ENCODE measurements around the gene HEY2. TPM values are rescaled to one million over a fixed set of nuclear protein-coding genes. Genes with fewer than 3 reads are reported as not detected.

HEY2 gene
- total and polyA plus RNA-seq, 2 donors (not counting 3 experiments of a cell fraction or from before 2014, with no cell fraction given) = 0.07 TPM; not detected in 1

- H3K27me3 ChIP-seq (ENCODE audit: control insufficient read depth in 2 of 2, insufficient read depth in 2 of 2, low read length in 2 of 2) = peaks cover 39 to 43% of the 10 kb centered on the region in 2 experiments
- POLR2A ChIA-PET = no interaction called here
- no peak for FAIRE-seq
These were observed 5.8 kb upstream of the HEY2 start for GRCh38 chr6:125743604-125744003.

DNA sequence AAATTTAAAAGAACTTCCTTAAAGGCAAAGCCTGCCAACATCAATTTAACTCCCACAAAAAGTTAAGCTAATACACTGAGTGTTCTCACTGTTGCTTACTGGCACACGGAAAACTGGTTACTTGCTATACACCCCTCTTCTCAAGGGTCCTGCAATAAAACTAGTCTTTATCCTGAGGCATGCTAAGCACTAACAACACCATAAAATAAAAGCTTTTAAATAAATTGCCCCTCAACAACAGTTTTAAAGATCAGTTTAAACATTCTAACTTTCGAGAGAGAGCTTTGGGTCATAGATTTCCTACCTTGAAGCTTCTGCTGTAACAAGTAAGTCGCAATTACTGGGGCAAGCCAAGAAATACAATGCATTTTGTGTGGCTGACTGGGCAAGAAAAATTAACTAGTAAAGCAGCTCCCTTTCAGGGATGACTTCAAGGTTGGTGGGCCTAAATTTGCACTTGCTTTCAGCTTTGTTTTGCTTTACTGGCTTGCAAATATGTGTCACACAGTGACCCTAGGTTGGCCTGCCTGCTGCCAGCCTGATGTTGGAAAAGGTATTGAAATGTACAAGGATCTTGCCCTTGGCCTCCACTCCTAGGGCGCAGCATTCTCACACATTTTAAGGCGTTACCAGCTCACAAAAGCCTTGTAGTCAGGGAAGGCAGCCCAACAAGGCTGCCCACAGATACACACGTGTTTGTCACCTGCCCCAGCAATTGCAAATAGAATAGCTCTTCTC lies 4.0 kb upstream of the HEY2 start:
- dilution Hi-C loops (cut with MboI; ENCODE audit: extremely low pct_ligation_motif_present, low sequenced_read_pairs) = no loop called here
- H3K9me1 ChIP-seq (replicated peaks; ENCODE audit: control insufficient read depth, extremely low read depth, insufficient read depth, low read length) = no peaks in the 10 kb centered on the region
- DNase-seq (ENCODE audit: low read depth, low spot score) (no peak), FAIRE-seq (no peak)
- H4K20me1 ChIP-seq (replicated peaks; ENCODE audit: control insufficient read depth, extremely low read depth, insufficient read depth, low read length) = no peaks in the 10 kb centered on the region
- H3K4me1 ChIP-seq (ENCODE audit: control insufficient read depth, extremely low read depth, insufficient read depth, low read length) = peaks cover 34% of the 10 kb centered on the region
- intact Hi-C loops (cut with micrococcal nuclease) = loop anchor here (5.0 kb wide), 2 partner anchors 233 to 873 kb away; no protein-coding TSS in a partner anchor
- H3K4me2 ChIP-seq (ENCODE audit: insufficient read depth, low read length) = no peak overlapping the region
- ChIA-PET CTCF (interaction anchor here (0.7 to 1.5 kb wide), 6 partner anchors 9 to 435 kb away, joined by 3 to 11 read pairs (median 4); no protein-coding TSS in a partner anchor), POLR2A (no interaction called here)
- no peaks in the 10 kb centered on the region for H3K79me2 ChIP-seq (ENCODE audit: control insufficient read depth, insufficient read depth, low read length)
- no peak overlapping the region for H3K9ac ChIP-seq (replicated peaks; ENCODE audit: extremely low read depth, insufficient read depth, low read length)
- no peak overlapping the region for H3K27ac ChIP-seq (ENCODE audit: insufficient read depth, low read depth, low read length)
- BruUV-seq (replicated peaks) = no TSS peak
- H3K27me3 ChIP-seq (ENCODE audit: control insufficient read depth in 2 of 2, insufficient read depth in 2 of 2, low read length in 2 of 2) = peaks cover 53 to 56% of the 10 kb centered on the region in 2 experiments
- TF ChIP-seq POLR2A (IDR thresholded peaks at IDR 0.05; ENCODE audit: low read depth, low read length) (no peak), GATA2 (IDR thresholded peaks at IDR 0.05; ENCODE audit: insufficient read depth, insufficient read length, low read depth, low read length) (no peak), JUN (IDR thresholded peaks at IDR 0.05; ENCODE audit: borderline replicate concordance, insufficient read depth, insufficient read length, low read depth) (no peak), EZH2 (IDR thresholded peaks at IDR 0.05; ENCODE audit: borderline replicate concordance, low read depth, low read length, severe bottlenecking) (no peak), MYC (IDR thresholded peaks at IDR 0.05; ENCODE audit: low read depth, low read length) (no peak), CTCF (IDR thresholded peaks at IDR 0.05; ENCODE audit: extremely low read depth in 1 of 2, insufficient read depth in 1 of 2, low read depth in 1 of 2, low read length in 2 of 2) (no peak), FOS (IDR thresholded peaks at IDR 0.05; ENCODE audit: borderline replicate concordance, insufficient read depth, low read length) (no peak), POLR2AphosphoS5 (IDR thresholded peaks at IDR 0.05; ENCODE audit: insufficient read depth, low read depth, low read length) (no peak)
- TF ChIP-seq, protein P1, sequence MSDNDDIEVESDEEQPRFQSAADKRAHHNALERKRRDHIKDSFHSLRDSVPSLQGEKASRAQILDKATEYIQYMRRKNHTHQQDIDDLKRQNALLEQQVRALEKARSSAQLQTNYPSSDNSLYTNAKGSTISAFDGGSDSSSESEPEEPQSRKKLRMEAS (IDR thresholded peaks at IDR 0.05; ENCODE audit: insufficient read depth, insufficient read length) = no peak
- H3K4me3 ChIP-seq (replicated peaks in 1 of 3; ENCODE audit: insufficient read depth in 1 of 3, low read depth in 1 of 3, low read length in 3 of 3) = no peak overlapping the region
- H3K9me3 ChIP-seq (replicated peaks; ENCODE audit: control insufficient read depth, insufficient read depth, low read length) = no peaks in the 10 kb centered on the region
- H2AFZ ChIP-seq (ENCODE audit: low read depth, low read length) = no peak overlapping the region
- H3K36me3 ChIP-seq (ENCODE audit: control insufficient read depth in 2 of 2, extremely low read depth in 1 of 2, insufficient read depth in 2 of 2, low read length in 2 of 2) = no peaks in the 10 kb centered on the region

More at GRCh38 chr6:125743604-125744003, 5.8 kb upstream of the HEY2 start:
- Histone ChIP-seq H2AFZ (ENCODE audit: low read depth, low read length) (no peak overlapping the region), H3K4me2 (ENCODE audit: insufficient read depth, low read length) (no peak overlapping the region), H3K79me2 (ENCODE audit: control insufficient read depth, insufficient read depth, low read length) (no peaks in the 10 kb centered on the region), H3K9ac (replicated peaks; ENCODE audit: extremely low read depth, insufficient read depth, low read length) (no peak overlapping the region), H3K27ac (ENCODE audit: insufficient read depth, low read depth, low read length) (no peak overlapping the region), H3K9me3 (replicated peaks; ENCODE audit: control insufficient read depth, insufficient read depth, low read length) (no peaks in the 10 kb centered on the region), H4K20me1 (replicated peaks; ENCODE audit: control insufficient read depth, extremely low read depth, insufficient read depth, low read length) (no peaks in the 10 kb centered on the region), H3K36me3 (ENCODE audit: control insufficient read depth in 2 of 2, extremely low read depth in 1 of 2, insufficient read depth in 2 of 2, low read length in 2 of 2) (no peaks in the 10 kb centered on the region), H3K4me1 (ENCODE audit: control insufficient read depth, extremely low read depth, insufficient read depth, low read length) (peaks cover 27% of the 10 kb centered on the region), H3K9me1 (replicated peaks; ENCODE audit: control insufficient read depth, extremely low read depth, insufficient read depth, low read length) (no peaks in the 10 kb centered on the region), H3K4me3 (replicated peaks in 1 of 3; ENCODE audit: insufficient read depth in 1 of 3, low read depth in 1 of 3, low read length in 3 of 3) (no peak overlapping the region)
- CTCF ChIA-PET = interaction anchor here (1.0 kb wide), 1 partner anchor 10 kb away, joined by 6 read pairs; no protein-coding TSS in a partner anchor
- no peak for DNase-seq (ENCODE audit: low read depth, low spot score)
- intact Hi-C loops (cut with micrococcal nuclease) (no loop called here), dilution Hi-C loops (cut with MboI; ENCODE audit: extremely low pct_ligation_motif_present, low sequenced_read_pairs) (no loop called here)
- TF ChIP-seq POLR2AphosphoS5 (IDR thresholded peaks at IDR 0.05; ENCODE audit: insufficient read depth, low read depth, low read length) = no peak
- TF ChIP-seq, protein P1 (IDR thresholded peaks at IDR 0.05; ENCODE audit: insufficient read depth, insufficient read length) = no peak
- TF ChIP-seq EZH2 (IDR thresholded peaks at IDR 0.05; ENCODE audit: borderline replicate concordance, low read depth, low read length, severe bottlenecking) = no peak
- no peak for TF ChIP-seq JUN (IDR thresholded peaks at IDR 0.05; ENCODE audit: borderline replicate concordance, insufficient read depth, insufficient read length, low read depth)
- no peak for TF ChIP-seq GATA2 (IDR thresholded peaks at IDR 0.05; ENCODE audit: insufficient read depth, insufficient read length, low read depth, low read length)
- TF ChIP-seq MYC (IDR thresholded peaks at IDR 0.05; ENCODE audit: low read depth, low read length) = no peak
- no TSS peak for BruUV-seq (replicated peaks)

Measured in endothelial cell of umbilical vein (primary cell).